Measurements from ENCODE around the gene CHAF1B.
"Not testable (repeated sequence)": the region's sequence is repeated elsewhere in the genome, so short reads cannot be mapped to it uniquely, and the experiment has no call there.

CHAF1B gene

GRCh38 chr21:36377391-36377842, 7.8 kb upstream of the CHAF1B start:
- TF ChIP-seq, protein P1, sequence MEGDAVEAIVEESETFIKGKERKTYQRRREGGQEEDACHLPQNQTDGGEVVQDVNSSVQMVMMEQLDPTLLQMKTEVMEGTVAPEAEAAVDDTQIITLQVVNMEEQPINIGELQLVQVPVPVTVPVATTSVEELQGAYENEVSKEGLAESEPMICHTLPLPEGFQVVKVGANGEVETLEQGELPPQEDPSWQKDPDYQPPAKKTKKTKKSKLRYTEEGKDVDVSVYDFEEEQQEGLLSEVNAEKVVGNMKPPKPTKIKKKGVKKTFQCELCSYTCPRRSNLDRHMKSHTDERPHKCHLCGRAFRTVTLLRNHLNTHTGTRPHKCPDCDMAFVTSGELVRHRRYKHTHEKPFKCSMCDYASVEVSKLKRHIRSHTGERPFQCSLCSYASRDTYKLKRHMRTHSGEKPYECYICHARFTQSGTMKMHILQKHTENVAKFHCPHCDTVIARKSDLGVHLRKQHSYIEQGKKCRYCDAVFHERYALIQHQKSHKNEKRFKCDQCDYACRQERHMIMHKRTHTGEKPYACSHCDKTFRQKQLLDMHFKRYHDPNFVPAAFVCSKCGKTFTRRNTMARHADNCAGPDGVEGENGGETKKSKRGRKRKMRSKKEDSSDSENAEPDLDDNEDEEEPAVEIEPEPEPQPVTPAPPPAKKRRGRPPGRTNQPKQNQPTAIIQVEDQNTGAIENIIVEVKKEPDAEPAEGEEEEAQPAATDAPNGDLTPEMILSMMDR (IDR thresholded peaks at IDR 0.05; ENCODE audit: low read depth, low read length), result no peak
- DNase-seq (ENCODE audit: extremely low read depth, low read depth), result no peak

GRCh38 chr21:36379251-36379650, 5.9 kb upstream of the CHAF1B start:
- TF ChIP-seq, protein P1 (IDR thresholded peaks at IDR 0.05; ENCODE audit: low read depth, low read length), result no peak
- DNase-seq (ENCODE audit: extremely low read depth, low read depth), result no peak

DNA sequence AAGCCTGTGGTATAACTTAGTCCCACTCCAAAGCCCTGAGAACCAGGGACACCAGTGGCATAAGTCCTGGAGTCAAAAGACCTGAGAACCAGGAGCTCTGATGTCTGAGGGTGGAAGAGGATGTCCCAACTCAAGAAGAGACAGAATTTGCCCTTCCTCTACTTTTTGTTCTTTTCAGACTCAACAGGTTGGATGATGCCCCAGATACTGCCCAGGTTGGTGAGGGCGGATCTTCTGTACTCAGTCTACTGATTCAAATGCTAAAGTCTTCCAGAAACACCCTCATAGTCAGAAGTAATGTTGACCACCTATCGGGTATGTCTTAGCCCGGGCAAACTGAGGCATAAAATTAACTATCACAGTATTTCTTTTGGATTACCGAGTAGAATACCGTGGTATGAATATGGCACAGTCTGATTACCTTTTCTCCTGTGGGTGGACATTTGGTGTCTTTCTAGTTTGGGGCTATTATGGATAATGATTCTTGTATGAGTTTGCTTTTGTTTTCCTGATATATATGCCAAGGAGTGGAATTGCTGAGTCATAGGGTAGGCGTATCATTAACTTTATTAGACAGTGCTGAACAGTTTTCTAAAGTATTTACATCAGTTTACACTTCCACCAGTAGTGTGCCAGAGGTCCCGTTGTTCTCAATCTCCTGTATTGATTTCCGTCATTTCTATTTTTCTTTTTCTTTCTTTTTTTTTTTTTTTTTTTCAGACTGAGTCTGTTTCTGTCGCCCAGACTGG, 3.2 kb upstream of the CHAF1B start:
- TF ChIP-seq, protein P1 (IDR thresholded peaks at IDR 0.05; ENCODE audit: low read depth, low read length), result no peak
- no peak for DNase-seq (ENCODE audit: extremely low read depth, low read depth)

- DNase-seq (ENCODE audit: extremely low read depth, low read depth), result not testable (repeated sequence)
Observed at GRCh38 chr21:36382722-36383121, 2.5 kb upstream of the CHAF1B start.

DNA sequence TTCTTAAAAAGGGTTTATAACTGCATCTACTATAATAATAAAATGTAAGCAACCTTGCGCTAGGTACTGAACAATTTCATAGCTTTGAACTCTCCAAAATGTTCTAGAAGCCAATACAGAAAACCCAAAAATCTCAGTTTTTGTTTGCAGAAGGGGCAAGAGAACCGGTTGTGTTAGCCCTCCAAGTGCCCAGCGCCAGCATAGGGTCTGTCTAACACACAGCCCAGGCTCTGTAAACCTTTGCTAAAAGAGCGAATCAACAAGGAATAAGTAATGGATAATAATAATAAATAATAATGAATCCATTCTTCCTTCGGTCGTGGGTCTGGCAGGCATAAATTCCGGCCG, 333 bp upstream of the CHAF1B start:
- no peak for DNase-seq (ENCODE audit: extremely low read depth, low read depth)
- TF ChIP-seq, protein P1 (IDR thresholded peaks at IDR 0.05; ENCODE audit: low read depth, low read length), result no peak

- TF ChIP-seq, protein P1 (IDR thresholded peaks at IDR 0.05; ENCODE audit: low read depth, low read length), result no peak
- DNase-seq (ENCODE audit: extremely low read depth, low read depth), result no peak
Observed at GRCh38 chr21:36386031-36386642, 945 bp downstream of the CHAF1B start.

GRCh38 chr21:36388096-36388495, 2.9 kb downstream of the CHAF1B start:
- TF ChIP-seq, protein P1 (IDR thresholded peaks at IDR 0.05; ENCODE audit: low read depth, low read length), result no peak
- no peak for DNase-seq (ENCODE audit: extremely low read depth, low read depth)
